Activated T-cell treated with anti-CD3 and anti-CD28 coated beads, Interleukin-2, amount 50 U/mL, for 1 hour (primary cell): ENCODE results near the gene GPA33.

Experiments
- DNase-seq: peaks from one replicate; pipeline ENCODE4 v3.0.0-alpha.2; 2020

GPA33 gene, protein sequence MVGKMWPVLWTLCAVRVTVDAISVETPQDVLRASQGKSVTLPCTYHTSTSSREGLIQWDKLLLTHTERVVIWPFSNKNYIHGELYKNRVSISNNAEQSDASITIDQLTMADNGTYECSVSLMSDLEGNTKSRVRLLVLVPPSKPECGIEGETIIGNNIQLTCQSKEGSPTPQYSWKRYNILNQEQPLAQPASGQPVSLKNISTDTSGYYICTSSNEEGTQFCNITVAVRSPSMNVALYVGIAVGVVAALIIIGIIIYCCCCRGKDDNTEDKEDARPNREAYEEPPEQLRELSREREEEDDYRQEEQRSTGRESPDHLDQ

DNA sequence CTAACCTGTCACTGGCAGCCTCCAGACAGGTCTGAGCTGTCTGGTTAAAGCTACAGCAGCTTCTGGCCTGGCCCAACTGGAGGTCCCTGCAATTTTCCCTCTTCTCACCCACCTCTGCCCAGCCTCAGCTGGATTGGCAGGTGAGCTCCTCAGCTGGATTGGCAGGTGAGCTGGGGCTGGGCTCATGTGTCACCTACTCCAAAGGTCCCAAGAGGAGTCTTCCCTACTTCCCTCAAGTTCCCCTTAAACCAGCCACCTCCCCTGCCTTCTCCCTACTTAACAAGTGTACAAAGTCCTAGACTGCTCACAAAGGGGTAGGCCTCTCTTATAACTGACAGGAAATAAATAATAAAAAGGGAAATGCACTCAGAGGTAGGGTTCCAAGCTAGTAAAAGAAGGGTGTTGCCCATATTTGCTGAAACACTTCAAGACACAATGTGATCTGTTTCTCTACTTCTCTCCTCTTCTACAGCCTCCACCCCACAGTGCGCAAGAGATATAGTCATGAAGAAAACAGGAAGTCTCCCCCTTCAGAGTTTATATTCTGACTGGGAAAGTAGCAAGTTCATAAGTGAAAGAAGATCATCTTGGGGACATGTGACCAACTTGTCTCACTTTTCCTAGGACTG, at the start of gene GPA33:
GPA33 (minus strand) TSS at position 64 of the 629 bp plus-strand sequence. CDS start 90 bp downstream, outside the sequence.
- DNase-seq: peak; percentile 32

DNA sequence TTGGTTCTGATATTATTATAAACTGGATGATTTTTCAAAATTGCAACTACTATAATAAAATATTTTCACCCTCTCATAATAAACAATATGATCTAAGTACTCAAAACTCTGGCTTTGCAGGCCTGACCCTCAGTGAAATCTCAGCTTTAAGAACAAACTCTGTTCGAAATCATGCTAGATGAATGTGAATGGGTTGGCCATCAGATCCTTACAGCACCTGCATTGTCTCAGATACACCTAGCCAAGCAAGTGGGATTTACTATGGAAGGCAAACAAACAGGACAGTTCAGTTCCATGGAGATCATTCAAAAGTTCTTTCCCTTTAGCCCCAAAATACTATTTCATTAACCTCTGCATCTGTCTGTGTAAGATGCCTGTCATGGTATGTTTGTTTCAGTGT, 48.5 kb upstream of the GPA33 start:
- DNase-seq: no peak

DNA sequence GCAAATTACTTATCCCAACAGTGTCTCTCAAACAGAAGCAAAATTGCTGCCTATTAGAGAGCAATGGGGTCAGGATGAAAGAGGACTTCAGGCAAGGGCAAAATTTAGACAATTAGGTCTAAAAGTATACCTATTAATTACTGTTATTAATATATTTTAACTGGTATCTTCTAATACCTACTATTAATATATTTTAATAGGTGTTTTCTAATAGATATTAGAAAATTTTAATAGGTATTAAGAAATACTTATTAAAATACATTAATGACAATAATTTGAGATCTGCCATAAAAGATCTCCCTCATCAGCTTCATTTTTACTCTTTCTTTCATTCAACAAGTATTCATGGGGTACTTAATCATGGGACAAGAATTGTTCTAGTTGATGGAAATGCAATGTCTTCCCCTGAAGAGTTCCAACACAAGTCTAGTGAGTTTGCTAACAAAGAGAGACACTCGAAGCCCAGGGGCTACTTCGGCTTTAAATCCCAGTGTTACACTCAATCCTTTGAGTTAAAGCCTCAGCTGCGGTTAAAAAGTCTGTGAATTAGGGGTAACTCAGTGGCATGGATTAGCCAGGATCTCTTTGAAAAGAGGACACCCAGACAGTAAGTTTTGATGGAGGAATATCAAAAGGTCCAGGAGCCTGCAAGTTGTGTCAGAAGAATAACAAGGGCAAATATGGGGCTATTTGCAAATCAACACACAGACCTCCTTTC, 47.8 kb upstream of the GPA33 start:
- no peak for DNase-seq

DNA sequence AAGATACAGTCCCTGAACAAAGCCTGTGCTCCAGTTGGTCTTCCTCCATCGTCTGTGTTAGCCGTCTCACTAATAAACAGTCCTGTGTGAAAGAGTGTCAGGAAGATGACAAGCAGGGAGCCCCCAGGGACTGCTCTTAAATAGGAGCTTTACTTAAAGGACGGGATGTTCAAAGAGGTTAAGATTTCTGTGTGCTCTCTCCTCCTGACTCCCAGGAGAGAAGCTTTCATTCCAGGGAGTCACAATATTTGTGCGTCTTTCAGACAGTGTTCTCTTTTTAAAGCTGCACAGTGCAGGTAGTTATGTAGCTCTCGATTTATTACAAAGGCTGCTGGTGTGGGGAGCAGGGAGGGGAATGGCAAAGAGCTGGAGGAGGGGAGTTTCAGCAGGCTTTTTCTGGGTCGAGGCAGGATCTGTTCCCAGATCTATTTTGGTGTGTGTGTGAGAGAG, 47.2 kb upstream of the GPA33 start:
- no peak for DNase-seq

DNA sequence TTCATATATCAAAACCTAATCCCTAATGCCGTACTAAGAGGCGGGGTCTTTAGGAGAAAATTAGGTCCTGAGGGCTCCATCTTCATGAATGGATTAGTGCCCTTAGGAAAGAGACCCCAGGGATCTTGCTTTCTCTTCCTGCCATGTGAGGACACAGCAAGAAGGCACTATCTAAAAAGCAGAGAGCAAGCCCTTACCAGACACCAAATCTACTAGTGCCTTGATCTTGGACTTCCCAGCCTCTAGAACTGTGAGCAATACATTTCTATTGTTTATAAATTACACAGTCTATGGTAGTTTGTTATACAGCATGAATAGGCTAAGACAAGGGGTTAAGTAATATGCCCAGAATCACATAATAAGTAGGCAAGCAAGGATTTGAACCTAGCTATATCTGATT, 46.6 kb upstream of the GPA33 start:
- DNase-seq: no peak

DNA sequence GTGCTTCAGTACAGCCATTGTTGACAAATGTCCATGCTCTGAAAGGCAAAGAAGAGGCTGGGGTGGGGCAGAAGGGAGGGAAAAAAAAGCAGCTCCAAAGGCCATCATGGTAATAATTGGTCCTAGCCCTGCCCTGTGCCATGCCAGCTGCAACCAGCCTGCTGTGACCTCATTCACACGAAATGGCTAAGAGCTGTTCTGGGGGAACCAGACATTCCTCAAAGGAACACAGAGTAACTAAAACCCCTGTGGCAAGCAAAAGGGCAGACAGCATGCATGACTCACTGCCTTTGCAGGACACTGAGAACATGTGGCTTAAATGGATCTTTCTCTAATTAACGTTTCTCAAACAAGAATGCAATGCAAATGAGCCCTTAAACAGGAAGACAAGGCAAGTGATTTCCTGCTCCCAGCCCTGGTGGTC, 46.0 kb upstream of the GPA33 start:
- DNase-seq: no peak

DNA sequence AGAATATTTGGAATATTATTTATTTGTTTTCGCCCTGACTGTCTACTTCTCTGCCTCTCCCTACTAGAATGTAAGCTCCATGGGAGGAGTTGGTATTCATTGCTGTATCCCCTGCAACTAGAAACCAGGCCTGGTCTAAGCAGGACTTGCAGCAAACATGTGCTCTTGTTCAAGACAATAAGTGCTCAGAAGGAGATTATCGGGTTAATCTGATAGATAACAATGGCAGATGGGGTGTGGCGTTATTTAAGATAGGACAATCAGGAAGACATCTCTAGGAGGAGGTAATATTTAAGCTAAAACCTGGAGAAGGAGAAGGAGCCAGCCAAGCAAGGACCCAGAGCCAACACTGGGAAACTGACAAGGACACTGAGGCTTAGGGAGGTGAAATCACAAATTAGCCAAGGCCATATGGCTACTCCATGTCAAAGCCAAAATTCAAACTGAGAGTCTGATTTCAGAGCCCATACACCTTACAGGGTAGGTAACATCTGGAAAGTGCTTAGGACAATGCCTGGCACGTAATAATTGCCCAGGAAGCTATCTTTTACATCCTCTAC, 45.2 kb upstream of the GPA33 start:
- no peak for DNase-seq

DNA sequence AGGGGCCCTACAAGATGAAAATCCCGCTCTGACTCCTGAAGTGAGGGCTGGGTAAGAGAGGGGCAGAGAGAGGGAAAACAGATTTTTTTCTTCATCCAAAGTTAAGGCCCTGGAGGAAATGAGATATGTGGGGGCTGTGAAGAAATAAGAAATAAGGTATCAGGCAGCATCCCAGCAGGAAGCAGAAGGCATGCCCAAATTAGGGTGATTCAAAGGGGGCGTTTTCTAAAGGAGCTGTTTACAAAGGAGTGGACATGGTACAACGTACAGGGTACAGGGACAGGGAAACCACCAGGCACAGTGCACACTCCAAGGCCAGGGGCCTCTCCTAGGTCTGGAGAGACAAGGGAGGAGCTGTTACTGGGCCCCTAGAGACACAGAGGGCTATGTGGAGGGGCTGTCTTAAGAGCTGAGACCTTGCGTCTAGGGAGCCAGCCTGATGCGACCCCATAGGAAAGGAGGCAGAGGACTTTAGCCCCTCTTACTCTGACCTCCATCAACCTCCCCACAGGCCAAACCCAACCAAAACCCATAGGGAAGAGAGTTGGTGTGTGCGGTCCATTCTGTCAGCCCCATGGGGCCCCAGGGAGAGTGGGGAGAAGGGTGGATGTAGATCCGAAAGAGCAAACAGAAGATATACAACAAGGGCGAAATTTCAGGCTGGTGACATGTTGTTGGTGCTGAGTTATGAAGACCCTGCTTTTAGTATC, 42.3 kb upstream of the GPA33 start:
- no peak for DNase-seq

DNA sequence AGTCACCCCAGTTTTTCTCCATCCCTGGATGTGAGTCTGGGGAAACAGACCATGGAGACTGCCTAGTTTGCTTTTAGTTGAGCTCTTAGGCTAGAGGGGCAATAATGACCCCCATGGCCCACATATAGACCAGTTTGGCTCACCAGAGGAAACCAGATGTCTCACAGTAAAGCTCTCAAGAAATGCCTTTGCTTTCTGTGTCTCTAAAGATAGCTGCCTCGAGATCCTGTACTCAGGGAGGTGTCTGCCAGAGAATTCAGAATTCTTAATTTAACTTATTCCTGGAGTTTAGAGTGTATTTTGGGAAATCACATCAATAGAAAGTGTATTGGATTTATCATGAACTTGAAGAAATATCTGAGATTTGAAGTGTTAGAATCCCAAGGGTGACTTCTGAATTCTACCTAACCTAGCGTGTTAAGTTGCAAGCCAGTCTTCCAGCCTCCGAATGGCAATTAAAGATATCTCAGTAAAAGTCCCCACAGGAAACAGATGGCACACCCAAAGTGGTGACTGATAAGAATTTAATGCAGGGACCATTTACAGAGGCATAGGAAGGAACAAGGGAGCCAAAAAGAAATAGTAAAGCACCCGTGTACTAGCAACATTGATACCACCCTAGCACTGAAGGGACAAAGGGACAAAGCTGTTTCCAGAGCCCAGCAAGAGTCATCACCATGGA, 40.8 kb upstream of the GPA33 start:
- DNase-seq: no peak

DNA sequence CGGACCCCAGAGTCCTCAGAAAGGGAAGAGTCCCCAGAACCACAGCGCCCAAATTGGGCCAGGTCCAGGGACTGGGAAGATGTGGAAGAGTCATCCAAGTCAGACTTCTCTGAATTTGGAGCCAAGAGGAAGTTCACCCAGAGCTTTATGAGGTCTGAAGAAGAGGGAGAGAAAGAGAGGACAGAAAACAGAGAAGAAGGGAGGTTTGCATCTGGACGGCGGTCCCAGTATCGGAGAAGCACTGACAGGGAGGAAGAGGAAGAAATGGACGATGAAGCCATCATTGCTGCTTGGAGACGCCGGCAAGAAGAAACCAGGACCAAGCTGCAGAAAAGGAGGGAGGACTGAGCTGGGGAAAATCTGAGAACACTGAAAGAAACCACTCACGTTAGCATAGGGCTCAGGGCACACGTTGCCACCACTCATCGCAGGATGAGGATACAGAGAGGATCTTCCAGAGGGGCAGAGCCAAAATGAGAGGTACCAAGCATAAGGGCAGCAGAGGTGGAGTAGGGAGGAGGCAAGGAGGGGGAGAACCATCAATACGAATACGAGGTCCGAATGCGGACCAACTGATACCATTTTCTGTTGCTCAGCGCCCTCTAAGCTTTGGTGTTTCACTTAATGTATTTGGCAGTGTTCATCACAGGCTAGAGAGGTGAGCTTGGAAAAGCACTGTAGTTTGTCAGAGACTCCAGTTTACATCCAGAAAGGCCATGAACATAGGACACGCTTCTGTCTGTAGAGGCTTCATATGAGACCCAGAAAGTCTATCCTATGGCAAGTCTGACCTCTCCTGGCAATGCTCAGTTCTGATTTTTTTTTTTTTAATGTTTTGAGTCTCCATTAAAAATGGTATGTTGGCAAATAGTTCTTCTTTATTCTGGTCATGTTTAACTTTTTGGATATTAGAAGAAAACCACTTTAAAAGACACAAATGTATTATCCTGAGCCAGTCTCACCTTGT, 38.4 kb upstream of the GPA33 start:
- DNase-seq: no peak

DNA sequence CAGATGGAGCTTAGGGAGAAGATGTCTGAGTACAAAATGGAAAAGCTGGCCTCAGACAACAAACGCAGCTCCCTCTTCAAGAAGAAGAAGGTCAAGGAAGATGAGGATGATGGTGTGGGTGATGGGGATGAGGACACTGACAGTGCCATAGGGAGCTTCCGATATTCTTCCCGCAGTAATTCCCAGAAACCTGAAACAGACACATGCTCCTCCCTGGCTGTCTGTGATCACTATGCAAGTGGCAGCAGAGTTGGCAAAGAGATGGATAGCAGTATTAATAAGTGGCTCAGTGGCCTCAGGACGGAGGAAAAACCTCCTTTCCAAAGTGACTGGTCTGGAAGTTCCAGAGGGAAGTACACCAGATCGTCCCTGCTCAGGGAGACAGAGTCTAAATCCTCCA, 37.5 kb upstream of the GPA33 start:
- no peak for DNase-seq

DNA sequence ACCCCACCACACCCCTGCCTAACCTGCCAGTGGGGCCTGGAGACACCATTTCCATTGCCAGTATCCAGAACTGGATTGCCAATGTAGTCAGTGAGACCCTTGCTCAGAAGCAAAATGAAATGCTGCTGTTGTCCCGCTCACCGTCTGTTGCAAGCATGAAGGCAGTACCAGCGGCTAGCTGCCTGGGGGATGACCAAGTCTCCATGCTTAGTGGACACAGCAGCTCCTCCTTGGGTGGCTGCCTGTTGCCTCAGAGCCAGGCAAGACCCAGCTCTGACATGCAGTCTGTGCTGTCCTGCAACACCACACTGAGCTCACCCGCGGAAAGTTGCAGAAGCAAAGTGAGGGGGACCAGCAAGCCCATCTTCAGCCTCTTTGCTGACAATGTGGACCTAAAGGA, 37.1 kb upstream of the GPA33 start:
- DNase-seq: no peak

DNA sequence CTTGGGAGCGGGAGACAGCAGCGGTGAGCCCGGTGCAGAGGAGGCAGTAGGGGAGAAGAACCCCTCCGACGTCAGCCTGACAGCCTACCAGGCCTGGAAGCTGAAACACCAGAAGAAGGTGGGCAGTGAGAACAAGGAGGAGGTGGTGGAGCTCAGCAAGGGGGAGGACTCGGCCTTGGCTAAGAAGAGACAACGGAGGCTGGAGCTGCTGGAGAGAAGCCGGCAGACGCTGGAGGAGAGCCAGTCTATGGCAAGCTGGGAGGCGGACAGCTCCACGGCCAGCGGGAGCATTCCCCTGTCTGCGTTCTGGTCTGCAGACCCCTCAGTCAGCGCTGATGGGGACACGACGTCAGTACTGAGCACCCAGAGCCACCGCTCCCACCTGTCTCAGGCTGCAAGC, 36.6 kb upstream of the GPA33 start:
- no peak for DNase-seq

DNA sequence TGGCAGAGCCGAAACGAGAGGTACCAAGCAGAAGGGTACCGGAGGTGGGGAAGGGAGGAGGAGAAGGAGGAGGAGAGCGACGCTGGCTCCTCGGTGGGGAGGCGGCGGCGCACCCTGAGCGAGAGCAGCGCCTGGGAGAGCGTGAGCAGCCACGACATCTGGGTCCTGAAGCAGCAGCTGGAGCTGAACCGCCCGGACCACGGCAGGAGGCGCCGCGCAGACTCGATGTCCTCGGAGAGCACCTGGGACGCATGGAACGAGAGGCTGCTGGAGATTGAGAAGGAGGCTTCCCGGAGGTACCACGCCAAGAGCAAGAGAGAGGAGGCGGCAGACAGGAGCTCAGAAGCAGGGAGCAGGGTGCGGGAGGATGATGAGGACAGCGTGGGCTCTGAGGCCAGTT, 36.1 kb upstream of the GPA33 start:
- no peak for DNase-seq

DNA sequence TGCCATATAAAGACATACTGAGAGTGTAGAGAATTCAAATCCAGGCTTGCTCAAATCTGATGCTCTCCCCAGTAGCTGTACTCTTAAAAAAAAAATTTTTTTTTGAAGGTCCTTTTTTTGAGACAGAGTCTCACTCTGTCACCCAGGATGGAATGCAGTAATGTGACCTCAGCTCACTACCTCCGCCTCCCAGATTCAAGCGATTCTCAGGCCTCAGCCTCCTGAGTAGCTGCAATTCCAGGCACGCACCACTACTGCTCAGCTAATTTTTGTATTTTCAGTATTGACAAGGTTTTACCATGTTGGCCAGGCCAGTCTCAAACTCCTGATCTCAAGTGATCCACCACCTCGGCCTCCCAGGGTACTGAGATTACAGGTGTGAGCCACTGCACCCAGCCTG, 32.4 kb upstream of the GPA33 start:
- no peak for DNase-seq

DNA sequence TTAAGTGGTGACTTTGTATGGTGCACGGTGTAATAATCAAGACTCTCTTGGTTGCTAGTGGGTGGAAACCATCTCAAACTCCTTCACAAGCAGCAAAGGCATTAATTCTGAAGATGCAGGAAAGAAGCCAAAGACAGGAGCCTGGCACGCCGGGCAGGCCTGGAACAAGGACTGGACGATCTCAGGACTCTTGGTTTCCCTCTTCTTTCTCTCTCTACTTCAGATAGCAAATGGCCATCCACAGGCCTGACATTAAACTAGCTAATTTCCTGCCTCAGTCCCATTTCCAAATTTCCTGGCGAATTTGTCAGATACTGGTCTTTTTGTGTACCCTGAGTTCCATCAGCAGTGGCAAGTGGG, 31.9 kb upstream of the GPA33 start:
- DNase-seq: no peak

DNA sequence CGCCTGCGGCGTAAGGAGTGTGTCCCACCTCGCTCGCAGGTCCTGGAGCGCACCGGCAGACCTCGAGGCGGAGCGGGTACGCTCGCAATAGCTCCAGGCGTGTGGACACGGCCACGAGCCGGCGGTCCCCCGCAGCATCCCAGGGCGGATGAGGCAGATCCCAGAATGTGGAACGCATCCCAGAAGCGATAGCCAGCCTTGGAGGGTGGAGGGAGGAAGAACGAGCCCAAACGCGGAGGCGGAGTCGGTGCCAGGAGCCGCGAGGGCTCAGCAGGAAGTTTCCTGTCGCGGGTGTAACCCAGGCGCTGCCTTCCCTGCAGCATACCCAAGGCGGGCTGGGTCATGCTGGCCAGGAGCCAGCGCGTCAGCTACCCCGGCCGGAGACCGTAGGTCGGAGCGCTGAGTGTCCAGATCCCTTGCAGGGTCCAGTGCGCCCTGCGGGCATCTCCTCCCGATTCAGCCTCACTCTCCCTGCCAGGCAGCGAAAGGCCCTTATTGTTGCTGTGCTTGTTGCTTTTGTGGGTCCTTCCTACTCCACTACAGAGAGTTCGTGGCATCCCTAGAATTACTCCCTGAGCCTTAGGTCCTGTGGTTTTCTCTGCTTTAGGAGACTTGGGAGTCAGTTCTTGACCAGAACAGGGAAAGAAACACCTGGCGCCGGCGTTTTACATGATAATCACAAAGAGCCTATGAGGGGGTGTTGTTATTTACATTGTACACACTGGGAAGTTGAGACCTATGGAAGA, 31.4 kb upstream of the GPA33 start:
- peak; percentile 48 for DNase-seq

DNA sequence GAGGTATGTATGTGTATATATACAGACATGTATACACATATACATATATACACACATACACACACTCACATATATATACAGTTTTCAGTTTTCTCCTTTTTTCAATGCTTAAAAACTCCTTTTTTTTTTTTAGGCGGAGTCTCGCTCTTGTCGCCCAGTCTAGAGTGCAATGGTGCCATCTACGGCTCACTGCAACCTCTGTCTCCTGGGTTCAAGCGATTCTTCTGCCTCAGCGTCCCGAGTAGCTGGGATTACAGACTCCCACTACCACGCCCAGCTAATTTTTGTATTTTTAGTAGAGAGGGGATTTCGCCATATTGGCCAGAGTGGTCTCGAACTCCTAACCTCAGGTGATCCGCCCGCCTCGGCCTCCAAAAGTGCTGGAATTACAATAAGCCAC, 30.7 kb upstream of the GPA33 start:
- peak; percentile 22 for DNase-seq

DNA sequence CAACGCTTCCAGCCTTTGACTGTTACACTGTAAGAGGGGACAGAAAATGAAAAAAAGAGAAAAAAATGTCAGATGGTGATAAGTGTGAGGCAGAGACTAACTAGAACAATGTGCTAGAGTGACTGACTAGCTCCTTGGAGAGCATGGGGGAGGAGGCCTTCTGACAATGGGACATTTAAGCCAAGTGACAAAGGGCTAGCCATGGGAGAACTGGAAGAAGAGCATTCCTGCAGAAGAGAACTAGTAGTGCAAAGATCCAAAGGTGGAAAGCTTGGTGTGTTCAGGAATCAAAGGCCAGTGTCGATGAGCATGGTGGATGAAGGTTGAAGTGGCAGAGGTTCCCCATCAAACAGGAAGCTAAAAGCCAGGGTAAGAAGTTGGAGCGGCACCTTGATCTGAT, 29.5 kb upstream of the GPA33 start:
- DNase-seq: no peak

DNA sequence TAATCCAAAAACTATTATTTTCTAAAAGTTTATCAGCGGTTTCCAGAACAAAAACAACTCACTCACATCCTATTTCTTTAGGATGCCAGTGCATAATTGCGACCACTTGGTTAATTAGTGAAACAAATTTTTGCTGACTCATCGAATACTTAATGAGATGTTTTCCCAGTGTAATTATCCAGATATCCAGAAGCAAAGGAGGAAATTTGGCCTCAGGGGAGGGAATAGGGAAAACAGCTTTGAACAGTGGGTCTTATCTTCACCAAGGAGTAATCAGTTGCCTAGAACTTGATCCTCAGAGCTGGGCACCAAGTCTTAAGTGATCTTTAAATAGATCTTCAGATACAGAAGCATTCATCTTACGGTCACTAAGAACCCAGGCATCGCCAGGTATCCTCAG, 28.0 kb upstream of the GPA33 start:
- no peak for DNase-seq

DNA sequence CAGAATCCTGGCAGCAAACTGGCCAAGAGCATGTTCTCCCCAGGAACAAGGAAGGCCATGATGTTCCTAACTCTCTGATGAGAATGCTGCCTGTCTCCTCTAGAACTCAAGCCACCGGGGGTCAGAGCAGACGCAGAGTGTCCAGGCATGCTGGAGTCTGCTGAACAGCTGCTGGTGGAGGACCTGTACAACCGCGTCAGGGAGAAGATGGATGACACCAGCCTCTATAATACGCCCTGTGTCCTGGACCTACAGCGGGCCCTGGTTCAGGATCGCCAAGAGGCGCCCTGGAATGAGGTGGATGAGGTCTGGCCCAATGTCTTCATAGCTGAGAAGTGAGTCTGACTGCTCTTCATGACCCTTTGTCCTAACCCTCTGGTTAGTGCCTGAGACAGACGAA, 27.0 kb upstream of the GPA33 start:
- no peak for DNase-seq
